Measurements from ENCODE around the gene C12orf76.
A peak's percentile ranks its signal among the peaks of the same experiment; 100 is the strongest.
"Not testable (repeated sequence)": the region's sequence is repeated elsewhere in the genome, so short reads cannot be mapped to it uniquely, and the experiment has no call there.

The C12orf76 gene, protein sequence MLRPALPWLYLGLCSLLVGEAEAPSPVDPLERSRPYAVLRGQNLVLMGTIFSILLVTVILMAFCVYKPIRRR

DNA sequence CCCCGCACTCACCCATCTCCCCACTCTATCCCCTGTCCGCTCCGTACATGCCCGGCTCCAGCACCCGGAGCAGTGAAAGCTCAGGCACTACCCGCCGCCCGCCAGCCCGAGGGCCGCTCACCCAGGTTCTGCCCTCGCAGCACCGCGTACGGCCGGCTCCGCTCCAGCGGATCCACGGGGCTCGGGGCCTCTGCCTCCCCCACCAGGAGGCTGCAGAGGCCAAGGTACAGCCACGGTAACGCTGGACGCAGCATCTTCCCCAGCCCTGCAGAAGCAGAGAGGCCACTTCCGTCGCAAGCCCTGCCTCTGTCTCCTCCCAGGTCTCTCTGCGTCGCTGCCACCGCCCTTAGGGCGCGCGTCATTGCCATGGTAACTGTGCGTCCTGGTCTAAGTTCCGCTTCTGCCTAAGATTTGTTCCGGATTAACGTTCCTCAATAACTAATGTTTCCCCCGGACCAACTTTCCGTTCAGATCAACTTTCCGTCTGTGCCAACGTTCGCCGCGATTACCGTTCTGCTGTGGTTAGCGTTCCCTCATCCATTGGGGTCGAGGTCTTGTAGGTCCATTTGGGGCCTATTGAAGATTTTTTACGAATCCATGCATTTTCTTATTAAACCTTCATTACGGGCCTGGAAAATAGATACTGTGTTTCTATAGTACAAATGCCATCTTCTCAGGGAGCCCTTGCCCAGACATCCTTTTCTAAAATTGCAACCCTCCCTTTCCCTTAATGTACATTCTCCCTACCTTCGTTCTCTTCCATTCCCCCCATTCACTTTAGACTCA is at the start of gene C12orf76:
C12orf76 (minus strand) TSS at position 281 of the 786 bp plus-strand sequence; CDS start at position 254, 27 bp downstream.
- peak; percentile 94 for DNase-seq

DNA sequence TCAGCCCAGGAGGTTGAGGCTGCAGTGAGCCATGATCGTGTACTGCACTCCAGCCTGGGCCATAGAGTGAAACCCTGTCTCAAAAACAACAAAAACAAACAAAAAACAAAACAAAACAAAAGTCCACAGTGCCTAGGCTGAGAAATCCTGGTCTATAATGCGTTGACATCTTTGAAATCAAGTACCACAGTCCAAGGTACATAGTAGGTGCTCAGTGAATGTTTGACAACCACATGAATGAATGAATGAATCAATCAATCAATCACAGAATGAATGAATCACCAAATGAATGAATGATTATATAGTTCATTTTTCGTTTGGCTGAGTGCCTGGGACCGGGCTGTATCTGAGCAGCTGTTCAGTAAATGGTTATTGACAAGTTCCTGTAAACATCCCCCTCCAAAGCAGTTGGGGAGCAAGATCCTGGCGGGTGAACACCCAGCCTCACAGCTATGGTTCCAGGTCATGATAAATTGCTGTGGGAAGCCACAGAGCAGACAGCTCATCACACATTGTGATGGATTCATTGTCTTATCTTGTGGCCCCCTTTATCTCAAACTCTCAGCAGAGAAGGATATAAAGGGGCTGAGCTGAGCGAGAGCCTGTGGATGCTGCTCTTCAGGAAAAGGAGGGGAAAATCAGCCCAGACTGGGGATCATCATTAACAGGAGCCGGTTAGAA is 45.4 kb upstream of the C12orf76 start:
- no peak for DNase-seq

DNA sequence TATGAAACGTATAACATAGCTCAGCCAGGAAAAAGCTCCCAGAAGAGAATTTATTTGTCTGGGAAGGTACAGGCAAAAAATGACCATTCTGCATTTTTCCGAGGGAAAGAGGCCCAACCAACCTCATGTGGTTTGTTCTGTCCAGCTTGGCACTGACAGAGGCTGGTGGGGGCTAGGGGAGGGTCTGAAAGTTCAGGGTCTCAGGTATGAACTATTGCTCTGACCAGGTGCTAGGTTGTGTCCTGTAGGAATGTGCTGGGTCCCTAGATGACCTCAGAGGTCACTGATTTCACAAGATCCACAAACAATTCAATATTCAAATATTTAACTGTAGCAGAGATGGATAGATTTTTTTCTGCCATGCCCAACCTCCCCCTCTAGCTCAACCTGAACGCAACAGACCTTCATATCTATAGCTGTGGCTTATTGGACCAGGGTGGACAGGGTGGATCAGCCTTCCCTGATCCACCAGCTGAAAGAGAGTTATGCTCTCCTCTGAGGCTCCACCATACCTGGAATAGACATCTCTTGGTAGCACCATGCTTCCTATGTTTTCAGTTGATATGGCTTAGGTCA is 42.9 kb upstream of the C12orf76 start:
- DNase-seq: no peak

DNA sequence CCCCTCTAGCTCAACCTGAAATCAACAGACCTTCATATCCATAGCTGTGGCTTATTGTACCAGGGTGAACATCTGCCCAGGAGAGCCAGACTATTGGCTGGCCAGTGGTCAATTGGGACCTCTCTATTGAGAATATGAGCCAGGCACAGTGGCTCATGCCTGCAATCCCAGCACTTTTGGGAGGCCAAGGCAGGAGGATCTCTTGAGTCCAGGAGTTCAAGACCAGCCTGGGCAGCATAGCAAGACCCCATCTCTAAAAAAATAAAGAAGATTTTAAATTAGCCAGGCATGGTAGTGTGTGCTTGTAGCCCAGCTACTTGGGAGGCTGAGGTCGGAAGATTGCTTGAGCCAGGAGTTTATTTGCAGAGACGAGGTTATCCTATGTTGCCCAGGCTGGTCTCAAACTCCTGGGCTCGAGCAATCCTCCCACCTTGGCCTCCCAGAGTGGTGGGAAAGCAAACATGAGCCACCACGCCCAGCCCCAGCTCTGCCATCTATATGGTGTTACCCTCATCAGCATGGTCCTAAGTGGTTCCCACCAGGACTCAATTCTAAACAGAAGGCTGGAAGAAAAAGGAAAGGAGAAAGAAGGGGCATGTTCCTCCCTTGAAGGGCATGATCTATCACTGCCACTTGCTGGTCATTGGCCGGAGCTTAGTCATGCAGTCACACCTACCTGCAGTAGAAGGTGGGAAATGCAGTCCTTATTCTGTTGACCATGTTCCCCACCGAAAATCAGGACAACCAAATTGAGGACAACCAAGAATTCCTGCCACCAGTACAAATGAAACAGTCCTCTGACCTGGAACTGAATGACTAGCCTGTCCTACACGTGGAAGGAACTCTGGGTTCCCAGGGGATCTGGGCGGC is 42.2 kb upstream of the C12orf76 start:
- DNase-seq: no peak

DNA sequence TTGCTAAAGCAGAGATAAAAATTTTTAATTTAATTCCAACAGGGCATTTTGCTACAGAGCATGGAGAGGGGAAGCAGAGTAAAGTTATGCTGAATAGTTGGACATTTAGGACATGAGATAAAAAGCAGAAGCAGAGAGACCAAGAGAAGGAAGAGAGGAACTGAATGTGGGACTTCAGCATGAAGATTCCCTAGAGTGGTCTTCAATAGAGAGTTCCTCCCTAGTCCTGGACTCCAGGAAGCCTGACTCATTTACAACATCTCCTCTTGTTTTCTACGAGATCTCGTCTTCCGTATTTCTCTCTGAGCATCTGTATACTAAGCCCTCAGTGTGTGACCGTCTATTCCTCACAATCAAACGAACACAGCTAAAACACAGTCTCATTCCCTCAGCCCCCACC is 40.6 kb upstream of the C12orf76 start:
- DNase-seq: no peak

DNA sequence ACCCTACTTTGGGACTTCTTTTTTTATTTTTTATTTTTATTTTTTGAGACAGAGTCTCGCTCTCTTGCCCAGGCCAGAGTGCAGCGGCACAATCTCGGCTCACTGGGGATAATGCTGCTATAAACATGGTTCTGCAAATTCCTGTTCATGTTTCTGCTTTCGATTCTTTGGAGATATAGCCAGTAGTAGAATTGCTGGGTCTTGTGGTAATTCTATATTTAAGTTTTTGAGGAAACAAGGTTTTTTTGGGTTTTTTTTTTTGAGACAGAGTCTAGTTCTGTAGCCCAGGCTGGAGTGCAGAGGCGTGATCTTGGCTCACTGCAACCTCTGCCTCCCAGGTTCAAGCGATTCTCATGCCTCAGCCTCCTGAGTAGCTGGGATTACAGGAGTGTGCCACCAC is 39.9 kb upstream of the C12orf76 start:
- not testable (repeated sequence) for DNase-seq

DNA sequence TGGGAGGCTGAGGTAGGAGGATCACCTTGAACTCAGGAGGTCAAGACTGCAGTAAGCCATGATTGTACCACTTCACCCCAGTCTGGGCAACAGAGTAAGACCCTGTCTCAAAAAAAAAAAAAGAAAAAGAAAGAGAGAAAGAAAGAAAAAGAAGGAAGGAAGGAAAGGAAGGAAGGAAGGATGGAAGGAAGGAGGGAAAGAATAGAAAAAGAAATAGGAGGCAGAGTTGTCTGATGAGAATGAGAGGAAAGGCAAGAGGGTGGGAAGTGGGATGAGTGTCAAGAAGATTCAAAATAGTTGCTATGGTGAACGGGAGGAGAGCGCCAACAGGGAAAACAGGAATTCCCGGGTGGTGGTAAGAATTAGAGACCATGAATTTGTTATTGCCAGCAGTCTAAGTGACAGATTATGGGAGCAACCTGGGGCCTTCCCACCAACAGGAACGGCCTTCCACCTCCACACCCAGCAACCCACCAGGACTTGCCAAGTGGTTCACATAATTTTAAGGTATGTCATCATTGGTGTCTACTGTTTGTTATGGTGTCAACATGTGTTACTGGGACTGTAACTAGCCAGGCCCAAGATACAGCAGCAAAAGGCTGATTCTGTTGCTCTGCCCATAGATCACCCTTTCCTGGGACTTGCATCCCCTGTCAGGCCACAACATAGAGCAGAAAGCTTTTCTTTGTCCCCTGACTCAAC is 36.1 kb upstream of the C12orf76 start:
- no peak for DNase-seq

DNA sequence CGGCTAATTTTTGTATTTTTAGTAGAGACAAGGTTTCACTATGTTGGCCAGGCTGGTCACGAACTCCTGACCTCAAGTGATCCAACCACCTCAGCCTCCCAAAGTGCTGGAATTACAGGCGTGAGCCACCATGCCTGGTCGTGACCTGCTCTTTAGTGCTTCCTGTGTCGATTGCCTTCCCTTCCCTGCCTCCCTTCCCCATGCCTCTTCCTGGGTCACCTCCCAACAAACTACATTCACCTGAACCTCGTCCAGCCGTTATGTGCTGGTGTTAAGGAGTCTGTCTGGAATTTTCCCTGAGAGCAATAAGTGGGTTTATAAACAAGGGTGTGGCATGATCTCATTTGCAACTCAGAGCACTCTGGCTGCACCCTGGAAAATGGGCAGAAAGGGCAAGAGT is 32.1 kb upstream of the C12orf76 start:
- DNase-seq: no peak

DNA sequence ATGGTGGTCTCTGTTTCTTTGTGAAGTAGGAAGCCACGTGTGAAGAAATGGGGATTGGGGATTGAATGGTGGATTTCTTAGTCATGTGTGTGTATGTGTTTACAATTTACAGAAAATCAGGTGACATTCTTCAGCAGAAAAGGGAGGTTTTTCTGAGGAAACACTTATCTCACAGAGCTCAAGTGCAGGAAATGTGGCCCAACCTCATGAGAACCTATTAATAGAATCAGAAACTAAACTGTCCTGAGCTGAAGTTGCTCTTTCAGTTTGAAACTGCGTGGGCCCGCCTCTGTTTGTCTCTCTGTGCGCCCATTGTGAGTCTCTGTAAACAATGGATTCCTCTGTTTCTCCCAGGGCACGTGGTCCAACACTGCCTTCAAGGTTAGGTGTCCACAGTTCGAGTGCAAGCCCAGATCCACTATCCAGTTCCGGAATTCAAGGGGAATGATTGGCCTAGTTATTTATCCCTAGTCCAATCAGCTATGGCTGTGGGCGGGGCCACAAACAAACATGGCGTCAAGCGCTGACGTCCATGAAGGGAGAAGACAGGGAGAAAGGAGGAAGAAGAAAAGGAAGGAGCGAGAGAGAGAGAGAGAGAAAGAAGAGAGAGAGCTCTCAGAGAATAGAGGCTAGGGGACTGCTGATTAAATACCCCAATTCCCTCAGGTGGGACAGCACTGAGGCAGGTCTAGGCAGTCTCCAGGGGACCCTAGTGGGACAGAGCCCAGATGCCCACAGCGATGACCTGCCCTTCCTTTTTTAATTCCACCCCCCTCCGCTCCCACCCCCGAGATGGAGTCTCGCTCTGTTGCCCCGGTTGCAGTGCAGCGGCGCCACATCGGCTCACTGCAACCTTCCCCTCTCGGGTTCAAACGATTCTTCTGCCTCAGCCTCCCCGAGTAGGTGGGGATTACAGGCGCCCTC is 31.4 kb upstream of the C12orf76 start:
- DNase-seq: no peak

DNA sequence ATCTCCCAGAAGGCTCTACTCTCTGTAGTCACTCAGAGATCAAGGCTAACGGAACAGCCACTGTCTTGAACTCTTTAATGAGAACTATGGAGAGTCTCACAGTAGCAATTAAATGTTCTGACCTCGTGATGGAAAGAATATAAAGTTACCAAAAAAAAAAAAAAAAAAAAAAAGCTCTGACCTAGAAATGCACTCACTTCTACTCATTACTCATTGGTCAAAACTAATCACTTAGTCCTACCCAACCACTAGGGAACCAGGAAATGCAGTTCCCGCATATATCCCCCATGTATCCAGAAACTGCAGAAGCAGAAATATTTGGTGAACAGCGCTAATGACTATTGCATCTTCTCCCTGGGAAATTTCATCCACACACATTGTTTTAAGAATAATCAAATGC is 29.5 kb upstream of the C12orf76 start:
- no peak for DNase-seq

DNA sequence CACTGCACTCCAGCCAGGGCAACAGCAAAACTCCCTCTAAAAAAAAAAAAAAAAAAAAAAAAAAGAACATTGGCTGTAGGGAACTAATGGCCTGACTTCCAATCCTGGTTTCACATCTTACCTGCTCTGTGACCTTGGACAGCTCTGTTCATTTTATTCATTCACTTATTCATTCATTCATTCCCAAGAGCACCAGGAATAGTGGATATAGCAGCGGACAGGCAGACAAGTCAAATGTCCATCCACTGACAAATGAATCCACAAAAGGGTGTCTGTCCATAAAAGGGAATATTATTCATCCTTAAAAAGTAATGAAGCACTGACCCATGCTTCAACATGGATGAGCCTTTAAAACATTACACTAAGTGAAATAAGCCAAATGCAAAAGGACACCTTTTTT is 27.6 kb upstream of the C12orf76 start:
- DNase-seq: no peak

DNA sequence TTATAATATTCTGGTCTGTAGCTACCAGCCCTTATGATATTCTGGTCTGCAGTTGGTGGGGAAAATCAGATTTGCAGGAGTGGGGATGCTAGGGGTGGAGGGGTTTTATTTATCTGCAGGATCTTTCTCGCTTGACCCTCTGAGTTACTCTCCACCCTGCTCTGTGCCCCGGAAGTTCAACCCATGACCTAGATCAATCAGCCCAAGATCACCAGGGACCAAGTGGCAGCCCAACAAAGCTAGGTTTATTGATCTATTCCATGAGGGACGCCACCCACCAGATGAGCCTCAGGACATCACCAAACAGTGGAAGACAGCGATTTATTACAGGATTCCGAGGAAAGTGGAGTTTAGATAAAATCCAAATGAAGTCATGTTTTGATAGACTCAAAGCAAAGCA is 25.8 kb upstream of the C12orf76 start:
- DNase-seq: no peak

DNA sequence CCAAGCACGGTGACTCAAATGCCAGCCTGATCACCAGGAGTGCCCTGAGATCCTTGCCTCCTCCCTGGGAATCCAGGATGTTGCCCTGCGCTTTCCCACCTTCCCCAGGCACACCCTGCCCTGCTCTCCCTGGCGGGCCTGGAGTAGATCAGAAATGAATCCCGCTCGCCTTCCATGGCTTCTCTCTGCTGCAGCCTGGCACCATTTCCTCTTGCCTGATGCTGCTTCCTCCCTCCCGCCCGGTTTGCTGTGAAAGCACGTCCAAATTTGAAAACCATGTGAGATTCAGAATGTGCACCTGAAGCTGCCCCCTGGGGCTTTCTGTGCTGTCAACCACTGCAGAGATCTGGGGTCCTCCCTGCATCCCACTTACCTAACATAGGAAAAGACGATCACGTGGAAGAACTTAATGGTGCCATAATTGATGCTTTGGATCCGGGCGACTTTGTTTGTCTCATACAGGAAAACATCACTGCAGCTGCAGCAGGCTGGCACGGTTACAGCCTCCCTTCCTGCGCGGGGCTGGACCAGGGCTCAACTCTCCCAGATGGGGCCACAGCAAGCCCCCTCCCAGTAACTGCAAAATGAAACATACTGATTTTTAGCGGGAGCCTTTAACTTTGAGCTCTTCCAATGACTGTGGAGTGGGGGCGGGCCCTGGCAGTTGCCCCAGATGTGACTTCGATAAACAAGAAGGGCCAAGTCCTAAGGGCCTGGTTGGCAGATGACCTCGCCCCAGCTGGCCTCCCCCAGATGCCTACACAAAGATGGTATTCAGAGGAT is 24.9 kb upstream of the C12orf76 start:
- peak; percentile 67 for DNase-seq

DNA sequence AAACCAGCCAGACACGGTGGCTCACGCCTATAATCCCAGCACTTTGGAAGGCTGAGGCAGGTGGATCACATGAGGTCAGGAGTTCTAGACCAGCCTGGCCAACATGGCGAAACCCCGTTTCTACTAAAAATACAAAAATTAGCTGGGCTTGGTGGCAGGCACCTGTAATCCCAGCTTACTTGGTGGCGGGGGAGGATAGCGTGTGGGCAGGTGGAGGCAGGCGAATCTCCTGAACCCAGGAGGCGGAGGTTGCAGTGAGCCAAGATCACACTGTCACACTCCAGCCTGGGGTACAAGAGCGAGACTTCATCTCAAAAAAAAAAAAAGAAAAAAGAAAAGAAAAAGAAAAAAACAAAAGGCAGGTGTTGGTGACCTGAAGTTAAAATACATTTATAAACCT is 24.3 kb upstream of the C12orf76 start:
- not testable (repeated sequence) for DNase-seq

DNA sequence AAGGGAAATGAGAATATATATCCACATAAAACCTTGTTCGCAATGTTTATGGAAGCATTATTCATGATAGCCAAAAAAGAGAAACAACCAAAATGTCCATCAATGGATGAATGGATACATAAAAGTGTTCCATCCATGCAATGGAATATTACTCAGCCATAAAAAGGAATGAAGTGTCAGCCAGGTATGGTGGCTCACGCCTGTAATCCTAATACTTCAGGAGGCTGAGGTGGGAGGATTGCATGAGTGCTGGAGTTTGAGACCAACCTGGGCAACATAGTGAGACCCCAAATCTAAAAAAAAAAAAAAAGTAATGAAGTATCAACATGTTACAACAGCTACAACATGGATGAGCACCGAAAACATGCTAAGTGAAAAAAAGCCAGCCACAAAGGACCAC is 23.6 kb upstream of the C12orf76 start:
- no peak for DNase-seq

DNA sequence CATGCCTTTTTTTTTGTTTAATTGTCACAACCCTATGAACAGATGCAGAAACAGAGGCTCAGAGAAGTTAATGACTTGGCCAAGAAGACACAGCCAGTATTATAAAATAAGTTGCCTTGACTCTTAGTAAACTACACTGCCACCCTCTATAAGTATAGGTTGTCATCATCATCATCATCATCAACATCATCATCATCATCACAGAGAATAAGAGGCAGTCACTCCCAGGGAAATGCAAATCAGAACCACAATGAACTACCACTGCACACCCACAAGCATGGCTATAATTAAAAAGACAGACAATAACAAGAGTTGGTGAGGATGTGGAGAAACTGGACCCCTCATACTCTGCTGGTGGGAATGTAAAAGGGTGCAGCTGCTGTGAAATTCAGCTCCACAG is 23.2 kb upstream of the C12orf76 start:
- DNase-seq: no peak

DNA sequence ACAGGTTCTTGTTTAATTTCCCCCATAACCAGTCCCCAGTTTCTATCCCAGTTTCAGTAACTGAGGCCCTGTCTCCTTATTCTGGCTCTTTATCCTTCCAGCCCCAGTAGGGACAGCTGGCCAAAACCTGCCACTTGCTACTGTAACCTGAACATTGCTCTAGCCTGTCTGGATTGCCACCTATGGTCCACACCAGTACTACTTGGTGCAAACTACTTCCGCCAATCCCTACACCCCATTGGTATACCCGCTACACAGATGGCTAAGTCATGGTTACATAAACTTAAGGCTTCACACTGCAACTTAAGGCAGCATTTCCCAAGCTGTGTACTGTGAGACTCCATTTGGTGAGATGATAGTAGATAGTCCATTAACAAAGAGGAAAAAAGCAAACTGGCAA is 20.3 kb upstream of the C12orf76 start:
- no peak for DNase-seq

DNA sequence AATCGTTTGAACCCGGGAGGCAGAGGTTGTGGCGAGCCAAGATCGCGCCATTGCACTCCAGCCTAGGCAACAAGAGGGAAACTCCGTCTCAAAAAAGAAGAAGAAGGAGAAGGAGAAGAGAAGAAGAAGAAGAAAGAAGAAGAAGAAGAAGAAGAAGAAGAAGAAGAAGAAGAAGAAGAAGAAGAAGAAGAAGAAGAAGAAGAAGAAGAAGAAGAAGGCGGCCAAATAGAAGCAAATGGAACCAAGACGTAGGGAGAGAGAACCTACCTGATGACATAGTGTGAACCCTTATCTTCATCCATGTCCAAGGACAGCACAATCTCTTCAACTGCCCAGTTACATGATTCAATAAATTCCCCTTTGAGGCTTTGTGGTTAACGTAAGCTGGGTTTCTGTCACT is 19.8 kb upstream of the C12orf76 start:
- DNase-seq: not testable (repeated sequence)

DNA sequence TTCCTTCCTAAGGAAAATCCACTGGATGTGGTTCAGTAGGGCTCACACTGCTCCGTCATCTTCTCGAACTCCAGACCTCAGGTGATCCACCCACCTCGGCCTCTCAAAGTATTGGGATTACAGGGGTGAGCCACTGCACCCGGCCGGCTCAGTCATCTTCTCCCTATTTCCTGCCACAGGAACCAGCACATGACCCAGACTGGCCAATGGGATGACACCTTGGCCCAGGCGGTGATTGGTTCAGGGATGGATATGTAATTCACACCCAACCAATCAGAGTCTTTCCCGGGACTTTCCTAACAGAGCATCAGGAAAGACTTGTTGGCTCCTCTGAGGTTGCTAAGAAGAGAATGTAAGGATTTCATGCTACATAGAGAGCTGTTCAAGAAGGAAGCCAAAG is 19.2 kb upstream of the C12orf76 start:
- no peak for DNase-seq

DNA sequence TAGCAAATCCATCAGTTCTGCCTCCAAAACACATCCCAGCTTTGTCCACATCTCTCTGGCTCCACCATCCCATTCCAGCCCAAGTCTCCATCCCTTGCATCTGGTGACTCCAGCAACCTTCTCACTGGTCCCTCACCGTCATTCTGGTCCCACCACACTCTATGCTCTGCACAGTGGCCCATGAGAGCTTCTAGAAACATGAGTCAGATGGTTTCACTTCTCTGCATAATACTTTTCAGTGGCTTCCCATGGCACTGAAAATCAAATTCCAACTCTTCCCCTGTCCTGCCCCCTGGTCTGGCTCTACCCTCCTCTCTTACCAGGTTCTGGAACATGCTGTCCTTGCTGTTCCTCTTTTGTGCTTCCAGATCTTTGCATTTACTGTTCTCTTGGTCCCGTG is 17.2 kb upstream of the C12orf76 start:
- DNase-seq: no peak

Data from right forelimb (tissue), 1 donor.